ENCODE measurements around the gene F10. TPM values are rescaled to one million over a fixed set of nuclear protein-coding genes. Genes with fewer than 3 reads are reported as not detected.
A peak's percentile ranks its signal among the peaks of the same experiment; 100 is the strongest.

Gene F10
- total RNA-seq, 2 donors from 2014 or later = 1.0 TPM; not detected in 1

- Mint-ChIP-seq H3K27ac (no peak overlapping the region), H3K27me3 (peaks cover 30% of the 10 kb centered on the region), H3K4me3 (no peak overlapping the region), H3K4me1 (peaks cover 9% of the 10 kb centered on the region), H3K36me3 (ENCODE audit: low read depth) (no peaks in the 10 kb centered on the region), H3K9me3 (no peaks in the 10 kb centered on the region)
- ATAC-seq (replicated peaks) = no peak
These were observed 1.8 kb downstream of the F10 start for GRCh38 chr13:113124211-113124970.

- no peaks in the 10 kb centered on the region for H3K9me3 Mint-ChIP-seq
- no peak for ATAC-seq (replicated peaks)
- no peak overlapping the region for H3K27ac Mint-ChIP-seq
- peaks cover 30% of the 10 kb centered on the region for H3K27me3 Mint-ChIP-seq
- no peaks in the 10 kb centered on the region for H3K36me3 Mint-ChIP-seq (ENCODE audit: low read depth)
- H3K4me1 Mint-ChIP-seq = peaks cover 9% of the 10 kb centered on the region
- H3K4me3 Mint-ChIP-seq = no peak overlapping the region
These were observed 3.1 kb downstream of the F10 start for GRCh38 chr13:113125506-113126264.

GRCh38 chr13:113126265-113127150, 3.9 kb downstream of the F10 start:
- Mint-ChIP-seq H3K9me3 (no peaks in the 10 kb centered on the region), H3K4me1 (peaks cover 9% of the 10 kb centered on the region), H3K27ac (peak overlapping the region; percentile 68), H3K27me3 (peaks cover 30% of the 10 kb centered on the region), H3K36me3 (ENCODE audit: low read depth) (no peaks in the 10 kb centered on the region), H3K4me3 (no peak overlapping the region)
- ATAC-seq (replicated peaks) = no peak

GRCh38 chr13:113129480-113129879, 6.9 kb downstream of the F10 start:
- peaks cover 9% of the 10 kb centered on the region for H3K4me1 Mint-ChIP-seq
- H3K4me3 Mint-ChIP-seq = peak overlapping the region; percentile 78
- H3K27ac Mint-ChIP-seq = no peak overlapping the region
- no peaks in the 10 kb centered on the region for H3K9me3 Mint-ChIP-seq
- peak; percentile 38 for ATAC-seq (replicated peaks)
- H3K36me3 Mint-ChIP-seq (ENCODE audit: low read depth) = no peaks in the 10 kb centered on the region
- peaks cover 30% of the 10 kb centered on the region for H3K27me3 Mint-ChIP-seq

- ATAC-seq (replicated peaks) = peak; percentile 91
- Mint-ChIP-seq H3K4me3 (peak overlapping the region; percentile 78), H3K4me1 (peaks cover 9% of the 10 kb centered on the region), H3K36me3 (ENCODE audit: low read depth) (no peaks in the 10 kb centered on the region), H3K9me3 (no peaks in the 10 kb centered on the region), H3K27me3 (peaks cover 30% of the 10 kb centered on the region), H3K27ac (peak overlapping the region; percentile 56)
These were observed 7.5 kb downstream of the F10 start for GRCh38 chr13:113129921-113130750.

GRCh38 chr13:113135281-113135760, 12.7 kb downstream of the F10 start:
- Mint-ChIP-seq H3K9me3 (no peaks in the 10 kb centered on the region), H3K27ac (no peak overlapping the region), H3K4me1 (no peaks in the 10 kb centered on the region), H3K36me3 (ENCODE audit: low read depth) (no peaks in the 10 kb centered on the region), H3K27me3 (peaks cover 3% of the 10 kb centered on the region), H3K4me3 (no peak overlapping the region)
- no peak for ATAC-seq (replicated peaks)

GRCh38 chr13:113137691-113138298, 15.2 kb downstream of the F10 start:
- Mint-ChIP-seq H3K4me1 (no peaks in the 10 kb centered on the region), H3K27ac (no peak overlapping the region), H3K27me3 (no peaks in the 10 kb centered on the region), H3K36me3 (ENCODE audit: low read depth) (no peaks in the 10 kb centered on the region), H3K9me3 (no peaks in the 10 kb centered on the region), H3K4me3 (no peak overlapping the region)
- no peak for ATAC-seq (replicated peaks)

GRCh38 chr13:113138792-113139551, 16.4 kb downstream of the F10 start:
- no peaks in the 10 kb centered on the region for H3K4me1 Mint-ChIP-seq
- H3K27ac Mint-ChIP-seq = peak overlapping the region; percentile 48
- H3K9me3 Mint-ChIP-seq = no peaks in the 10 kb centered on the region
- no peaks in the 10 kb centered on the region for H3K36me3 Mint-ChIP-seq (ENCODE audit: low read depth)
- H3K4me3 Mint-ChIP-seq = no peak overlapping the region
- ATAC-seq (replicated peaks) = no peak
- no peaks in the 10 kb centered on the region for H3K27me3 Mint-ChIP-seq

GRCh38 chr13:113139577-113139976, 17.0 kb downstream of the F10 start:
- Mint-ChIP-seq H3K4me1 (no peaks in the 10 kb centered on the region), H3K9me3 (no peaks in the 10 kb centered on the region), H3K4me3 (no peak overlapping the region), H3K36me3 (ENCODE audit: low read depth) (no peaks in the 10 kb centered on the region), H3K27ac (no peak overlapping the region), H3K27me3 (no peaks in the 10 kb centered on the region)
- no peak for ATAC-seq (replicated peaks)

GRCh38 chr13:113140677-113141600, 18.3 kb downstream of the F10 start:
- H3K36me3 Mint-ChIP-seq (ENCODE audit: low read depth) = peaks cover 8% of the 10 kb centered on the region
- no peaks in the 10 kb centered on the region for H3K9me3 Mint-ChIP-seq
- ATAC-seq (replicated peaks) = no peak
- no peak overlapping the region for H3K4me3 Mint-ChIP-seq
- no peaks in the 10 kb centered on the region for H3K27me3 Mint-ChIP-seq
- H3K27ac Mint-ChIP-seq = no peak overlapping the region
- H3K4me1 Mint-ChIP-seq = peaks cover 5% of the 10 kb centered on the region

GRCh38 chr13:113141601-113141970, 19.0 kb downstream of the F10 start:
- Mint-ChIP-seq H3K9me3 (no peaks in the 10 kb centered on the region), H3K36me3 (ENCODE audit: low read depth) (peaks cover 9% of the 10 kb centered on the region), H3K27me3 (no peaks in the 10 kb centered on the region), H3K27ac (no peak overlapping the region), H3K4me3 (no peak overlapping the region), H3K4me1 (peaks cover 7% of the 10 kb centered on the region)
- ATAC-seq (replicated peaks) = no peak

GRCh38 chr13:113142876-113143275, 20.3 kb downstream of the F10 start:
- Mint-ChIP-seq H3K27ac (no peak overlapping the region), H3K9me3 (no peaks in the 10 kb centered on the region), H3K36me3 (ENCODE audit: low read depth) (peaks cover 9% of the 10 kb centered on the region), H3K27me3 (no peaks in the 10 kb centered on the region), H3K4me1 (peaks cover 7% of the 10 kb centered on the region), H3K4me3 (no peak overlapping the region)
- no peak for ATAC-seq (replicated peaks)
